HG03097 (cell line): ENCODE results near the gene STARD10.

Source experiments
- ATAC-seq: cut with Tn5 transposase; IDR thresholded peaks from one replicate; pipeline ENCODE4 v1.9.1; 2021; ENCODE audit not compliant: unreplicated experiment, low FRiP score

The STARD10 gene

DNA sequence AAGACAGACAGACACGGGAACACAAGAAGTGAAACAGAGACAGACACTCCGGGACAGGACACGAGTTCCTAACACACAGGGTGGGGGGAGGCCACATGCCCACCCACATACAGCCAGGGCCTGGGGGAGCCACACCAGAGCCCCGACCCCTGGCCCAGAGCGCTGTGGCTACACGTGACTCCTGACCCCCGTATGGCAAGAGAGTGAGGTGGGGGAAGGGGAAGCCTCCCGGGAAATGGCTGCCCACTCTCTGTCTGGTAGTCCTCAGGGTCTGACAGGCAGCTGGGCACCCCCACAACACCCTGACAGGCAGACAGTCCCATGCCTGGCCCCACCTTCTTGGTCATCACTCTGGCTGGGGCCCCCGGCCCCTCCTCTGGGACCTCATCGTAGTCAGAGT, 81.0 kb downstream of the STARD10 start:
- ATAC-seq = no peak

DNA sequence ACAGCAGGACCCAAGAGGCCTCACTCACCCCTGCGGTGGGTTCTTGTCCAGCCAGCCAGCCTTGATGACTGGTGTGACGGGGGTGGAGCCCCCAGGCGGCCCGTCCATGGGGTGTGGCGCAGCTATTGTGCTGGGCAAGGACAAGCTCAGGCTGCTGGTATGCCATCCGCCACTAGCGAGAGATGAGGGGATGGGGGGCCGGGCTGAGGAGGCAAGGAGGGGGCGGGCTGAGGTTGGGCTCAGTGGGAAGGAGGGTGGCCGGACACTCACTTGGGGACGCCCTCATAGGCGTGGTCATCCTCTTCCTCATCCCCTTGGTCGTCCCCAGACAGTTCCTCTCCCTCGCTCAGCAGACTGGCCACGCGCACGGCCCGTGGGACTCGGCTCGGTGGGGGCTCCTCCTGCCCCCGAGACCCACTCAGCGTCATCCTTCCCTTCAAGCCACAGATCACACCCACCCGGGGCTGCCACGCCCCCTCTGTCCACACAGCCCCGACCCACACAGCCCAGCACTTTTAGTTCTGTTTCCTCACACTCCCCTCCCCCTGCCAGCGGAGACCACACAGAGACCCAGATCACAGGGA, 81.6 kb downstream of the STARD10 start:
- ATAC-seq = no peak

DNA sequence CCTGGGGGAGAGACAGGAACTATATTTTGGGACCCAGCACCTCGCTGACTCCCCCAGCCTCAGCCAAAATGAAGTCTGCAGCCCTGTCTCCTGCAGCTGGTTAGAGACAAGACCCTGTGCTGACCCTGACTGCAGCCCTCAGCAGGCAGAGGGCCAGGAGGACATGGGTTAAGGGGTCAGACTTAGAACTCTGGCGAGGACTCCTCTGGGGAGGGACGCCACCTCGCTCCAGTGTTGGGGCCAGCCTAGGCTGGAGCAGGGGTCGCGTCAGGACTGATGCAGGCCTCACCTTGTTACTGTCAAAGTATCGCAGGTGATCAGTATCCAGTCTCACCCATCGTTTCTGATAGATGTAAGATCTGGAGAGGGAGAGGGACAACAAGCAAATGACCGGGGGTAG, 82.7 kb downstream of the STARD10 start:
- ATAC-seq = no peak

DNA sequence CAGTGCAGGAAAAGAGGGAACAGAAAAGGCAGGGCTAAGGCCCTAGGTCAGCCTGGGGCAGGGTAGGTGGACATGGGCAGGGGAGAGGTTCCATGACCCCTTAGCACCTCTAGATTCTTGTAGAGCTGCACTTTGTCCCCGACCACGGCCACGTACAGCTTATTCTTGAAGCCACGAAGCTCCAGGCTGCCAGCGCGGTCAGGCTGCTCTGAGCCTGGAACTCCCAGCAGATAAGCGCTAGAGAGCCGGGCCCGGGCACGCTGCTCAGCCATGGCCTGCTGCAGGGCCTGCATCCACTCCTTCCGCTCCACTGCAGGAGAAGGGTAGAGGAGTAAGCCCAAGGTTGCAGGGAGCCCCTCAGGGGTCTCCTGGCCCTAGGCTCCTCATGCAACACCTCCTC, 83.6 kb downstream of the STARD10 start:
- ATAC-seq = no peak

DNA sequence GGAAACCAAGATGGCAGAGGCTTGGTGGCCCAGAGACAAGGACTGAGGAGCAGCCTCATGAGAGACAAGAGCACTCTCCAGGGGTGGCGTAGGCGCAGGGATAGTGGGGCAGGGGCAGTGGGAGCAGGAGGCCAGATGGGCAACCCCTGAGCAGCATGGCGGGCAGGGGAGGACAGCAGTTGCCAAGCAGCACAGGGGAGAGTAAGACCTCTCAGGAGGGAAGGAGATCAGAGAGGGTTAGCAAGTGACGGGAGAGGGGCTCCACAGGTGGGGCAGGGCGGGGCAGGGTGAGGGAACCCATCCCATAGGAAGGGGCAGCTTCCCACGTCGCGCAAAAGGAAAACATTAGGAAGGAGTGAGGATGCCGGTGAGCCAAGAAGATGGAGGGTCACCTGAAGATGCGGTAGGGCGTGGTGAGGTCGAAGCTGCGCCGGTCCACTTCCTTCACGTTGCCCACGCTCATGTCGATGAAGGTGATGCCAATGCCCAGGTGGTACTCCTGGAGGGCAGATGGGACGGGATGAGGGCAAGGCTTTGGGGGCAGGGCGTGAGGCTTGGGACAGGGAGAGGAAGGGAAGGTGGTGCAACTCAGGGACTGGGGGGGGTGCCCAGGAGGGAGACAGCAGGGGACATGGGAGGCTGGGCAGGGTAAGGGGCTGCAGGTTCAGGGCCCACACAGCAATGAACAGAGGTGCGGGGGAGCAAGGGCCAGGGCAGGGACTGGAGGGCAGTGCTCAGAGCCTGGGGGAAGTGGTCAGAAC, 84.2 kb downstream of the STARD10 start:
- ATAC-seq = no peak

DNA sequence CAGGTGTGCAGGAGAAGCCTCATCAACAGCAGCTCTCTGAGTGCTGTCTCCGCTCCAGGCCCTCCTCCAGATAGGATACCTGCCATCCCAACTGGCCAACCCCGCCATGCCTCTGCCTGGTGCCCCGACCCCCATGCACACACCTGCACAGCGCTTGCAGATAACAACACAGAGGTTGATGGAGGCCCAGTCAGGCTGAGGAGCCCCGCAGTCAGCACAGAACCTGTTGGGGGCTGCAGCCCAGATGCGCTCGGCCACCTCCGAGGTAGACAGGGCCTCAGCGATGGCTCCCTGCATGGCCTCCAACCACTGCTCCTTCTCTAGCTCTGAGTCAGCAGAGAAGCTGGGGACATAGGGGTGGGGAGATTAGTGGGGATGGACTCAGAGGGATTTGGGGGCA, 86.8 kb downstream of the STARD10 start:
- no peak for ATAC-seq

DNA sequence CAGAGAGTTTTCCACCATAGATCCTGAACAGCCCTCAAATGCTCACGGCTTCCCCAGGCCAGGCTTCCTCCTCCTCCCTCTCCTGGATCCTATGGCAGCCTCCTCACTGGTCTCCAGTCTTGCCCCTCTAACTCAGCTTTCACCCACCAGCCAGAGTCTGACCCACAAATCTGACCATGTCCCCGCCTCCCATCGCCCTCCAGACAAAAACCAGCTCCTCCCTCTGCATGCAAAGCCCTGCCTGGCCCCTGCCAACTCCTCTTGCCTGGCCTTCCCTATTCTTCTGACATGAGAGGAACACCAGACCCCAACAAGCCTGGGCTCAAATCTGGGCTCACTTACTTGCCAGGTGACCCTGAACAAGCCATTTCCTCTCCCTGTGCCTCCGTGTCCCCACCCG, 87.3 kb downstream of the STARD10 start:
- ATAC-seq = no peak

DNA sequence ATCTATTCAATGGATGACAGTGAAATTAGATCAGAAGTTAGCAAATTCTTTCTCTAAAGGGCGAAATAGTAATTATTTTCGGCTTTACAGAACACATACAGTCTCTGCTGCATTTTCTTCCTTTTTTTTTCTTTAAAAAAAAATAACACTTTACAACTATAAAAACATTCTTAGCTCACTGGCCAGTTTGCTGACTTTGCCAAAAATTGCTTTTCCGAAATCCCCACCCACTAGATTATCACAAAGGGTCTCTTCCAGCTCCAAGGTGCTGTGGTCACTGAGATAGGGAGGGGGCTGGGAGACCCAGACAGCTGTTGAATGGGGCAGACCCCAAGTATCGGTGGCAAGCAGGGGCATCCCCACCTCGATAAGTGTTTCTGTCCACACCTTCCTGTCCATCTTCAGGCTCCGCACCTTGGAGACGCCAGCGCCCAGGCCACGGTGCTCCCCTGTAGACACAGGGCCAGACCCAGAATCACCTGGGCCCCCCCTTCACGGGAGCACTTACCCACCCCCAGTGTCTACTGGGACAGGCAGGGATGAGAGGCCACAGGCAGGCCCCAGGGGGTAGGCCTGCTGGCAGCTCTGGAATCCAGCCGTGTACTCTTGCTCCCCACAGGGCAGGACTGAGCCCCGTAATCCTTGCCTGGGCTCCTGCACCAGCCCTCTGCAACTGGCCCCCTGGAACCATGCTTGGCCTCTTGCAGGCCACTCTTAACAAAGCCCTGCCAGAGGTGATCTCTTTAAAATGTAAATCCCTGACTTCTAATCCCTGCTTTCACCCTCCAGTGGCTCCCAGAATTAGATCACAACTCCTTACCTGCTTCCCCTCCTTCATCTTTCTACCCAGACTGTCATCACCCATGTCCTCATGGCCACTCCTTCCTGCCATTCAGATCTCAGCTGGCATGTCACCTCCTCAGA, 88.1 kb downstream of the STARD10 start:
- ATAC-seq = no peak

DNA sequence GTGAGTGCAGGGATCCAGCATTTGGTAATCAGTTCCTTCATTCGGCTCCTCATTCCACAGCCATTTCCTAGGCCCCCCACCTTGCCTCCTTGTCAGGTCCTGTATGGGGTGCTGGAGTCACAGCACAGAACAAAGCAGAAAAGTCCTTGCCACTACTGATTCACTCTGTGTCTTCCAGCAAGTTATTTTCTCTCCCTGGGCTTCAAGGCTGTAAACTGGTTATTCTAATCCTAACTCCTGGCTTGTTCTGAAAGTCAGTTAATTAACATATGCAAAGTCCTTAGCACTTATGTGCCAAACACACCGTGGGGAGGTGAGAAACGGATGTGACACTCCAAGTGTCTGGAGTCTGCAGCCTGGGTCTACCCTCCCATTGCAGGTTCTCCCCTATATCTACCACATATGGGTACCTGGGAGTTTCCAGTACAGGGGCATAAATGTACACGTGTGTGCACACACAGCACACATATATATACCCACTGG, 89.0 kb downstream of the STARD10 start:
- ATAC-seq = no peak
